Measurements from ENCODE around the gene FOXN3. TPM values are rescaled to one million over a fixed set of nuclear protein-coding genes. Genes with fewer than 3 reads are reported as not detected.

FOXN3 gene
- total and polyA plus RNA-seq, 10 of the 15 experiments (the other 5 are each of a cell fraction or from before 2014, with no cell fraction given): 4.5 to 68.9 (median 29.7) TPM

DNA sequence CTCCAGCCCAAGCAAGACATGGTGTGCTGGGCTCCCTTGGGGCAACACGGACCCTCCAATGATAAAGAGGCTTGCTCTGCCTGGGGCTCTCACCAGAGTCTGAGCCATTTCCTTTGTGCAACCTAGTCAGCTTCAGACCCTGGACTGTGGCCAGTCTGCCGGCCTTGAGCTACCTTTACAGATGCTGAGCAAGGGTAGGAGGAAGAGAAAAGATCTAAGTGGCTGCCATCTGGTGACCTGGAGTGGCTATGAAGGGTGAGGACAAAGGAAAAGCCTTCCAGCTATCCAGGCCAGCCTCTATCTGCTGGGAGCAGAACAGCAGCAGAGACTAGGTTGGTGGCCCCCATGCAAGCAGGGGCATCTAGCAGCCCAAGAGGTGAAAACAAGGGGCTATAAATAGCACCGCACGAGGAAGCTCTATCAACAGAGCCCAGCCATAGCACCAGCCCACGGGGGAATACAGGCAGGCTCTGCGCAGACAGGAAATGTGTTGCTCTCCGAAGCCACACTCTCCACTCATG, 230.1 kb downstream of the FOXN3 start (continued):
- TF ChIP-seq SUZ12 (IDR thresholded peaks at IDR 0.05; ENCODE audit: unreplicated experiment) (no peak), IRF4 (IDR thresholded peaks at IDR 0.05; ENCODE audit: low read depth, low read length) (no peak), SMAD1 (IDR thresholded peaks at IDR 0.05; ENCODE audit: low read depth, partially characterized antibody) (no peak), CBX3 (IDR thresholded peaks at IDR 0.05; ENCODE audit: borderline replicate concordance, low read depth) (no peak), CUX1 (IDR thresholded peaks at IDR 0.05; ENCODE audit: insufficient replicate concordance, low read depth, low read length) (no peak), CHD2 (IDR thresholded peaks at IDR 0.05; ENCODE audit: borderline replicate concordance, low read depth, low read length) (no peak), GATAD2B (conservative IDR thresholded peaks at IDR 0.05; ENCODE audit: low read depth) (no peak)
